ENCODE results near the gene DNAJB1. TPM values are rescaled to one million over a fixed set of nuclear protein-coding genes. Genes with fewer than 3 reads are reported as not detected.

The DNAJB1 gene
- total and polyA plus RNA-seq, 2 of the 13 experiments (the other 11 are each of a cell fraction or from before 2014, with no cell fraction given) = 87.5 to 97.3 TPM

DNA sequence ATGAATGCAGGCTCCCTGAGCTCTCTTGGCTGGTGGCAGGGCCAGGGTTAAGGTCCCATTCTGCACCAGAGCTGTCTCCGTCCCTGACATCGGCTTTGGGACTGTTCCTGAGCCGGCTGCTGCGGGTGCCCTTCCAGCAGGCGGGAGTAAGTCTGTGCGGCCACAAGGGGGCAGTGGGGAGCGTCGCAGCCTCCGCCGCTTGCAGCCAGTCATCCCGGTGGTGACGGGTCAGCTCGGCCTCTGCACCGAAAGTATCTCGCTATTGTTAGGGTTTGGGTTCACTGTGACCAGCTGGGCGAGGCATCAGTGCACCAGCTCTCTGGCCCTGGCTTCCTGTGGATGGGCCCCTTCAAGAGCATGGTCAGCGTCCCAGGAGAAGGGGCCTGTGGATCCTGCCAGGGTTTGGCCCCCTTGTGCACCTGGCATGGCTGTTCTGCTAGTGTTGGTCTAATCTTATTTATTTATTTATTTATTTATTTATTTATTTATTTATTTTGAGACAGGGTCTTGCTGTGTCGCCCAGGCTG, 38.5 kb upstream of the DNAJB1 start (continued):
- TF ChIP-seq, protein P1, sequence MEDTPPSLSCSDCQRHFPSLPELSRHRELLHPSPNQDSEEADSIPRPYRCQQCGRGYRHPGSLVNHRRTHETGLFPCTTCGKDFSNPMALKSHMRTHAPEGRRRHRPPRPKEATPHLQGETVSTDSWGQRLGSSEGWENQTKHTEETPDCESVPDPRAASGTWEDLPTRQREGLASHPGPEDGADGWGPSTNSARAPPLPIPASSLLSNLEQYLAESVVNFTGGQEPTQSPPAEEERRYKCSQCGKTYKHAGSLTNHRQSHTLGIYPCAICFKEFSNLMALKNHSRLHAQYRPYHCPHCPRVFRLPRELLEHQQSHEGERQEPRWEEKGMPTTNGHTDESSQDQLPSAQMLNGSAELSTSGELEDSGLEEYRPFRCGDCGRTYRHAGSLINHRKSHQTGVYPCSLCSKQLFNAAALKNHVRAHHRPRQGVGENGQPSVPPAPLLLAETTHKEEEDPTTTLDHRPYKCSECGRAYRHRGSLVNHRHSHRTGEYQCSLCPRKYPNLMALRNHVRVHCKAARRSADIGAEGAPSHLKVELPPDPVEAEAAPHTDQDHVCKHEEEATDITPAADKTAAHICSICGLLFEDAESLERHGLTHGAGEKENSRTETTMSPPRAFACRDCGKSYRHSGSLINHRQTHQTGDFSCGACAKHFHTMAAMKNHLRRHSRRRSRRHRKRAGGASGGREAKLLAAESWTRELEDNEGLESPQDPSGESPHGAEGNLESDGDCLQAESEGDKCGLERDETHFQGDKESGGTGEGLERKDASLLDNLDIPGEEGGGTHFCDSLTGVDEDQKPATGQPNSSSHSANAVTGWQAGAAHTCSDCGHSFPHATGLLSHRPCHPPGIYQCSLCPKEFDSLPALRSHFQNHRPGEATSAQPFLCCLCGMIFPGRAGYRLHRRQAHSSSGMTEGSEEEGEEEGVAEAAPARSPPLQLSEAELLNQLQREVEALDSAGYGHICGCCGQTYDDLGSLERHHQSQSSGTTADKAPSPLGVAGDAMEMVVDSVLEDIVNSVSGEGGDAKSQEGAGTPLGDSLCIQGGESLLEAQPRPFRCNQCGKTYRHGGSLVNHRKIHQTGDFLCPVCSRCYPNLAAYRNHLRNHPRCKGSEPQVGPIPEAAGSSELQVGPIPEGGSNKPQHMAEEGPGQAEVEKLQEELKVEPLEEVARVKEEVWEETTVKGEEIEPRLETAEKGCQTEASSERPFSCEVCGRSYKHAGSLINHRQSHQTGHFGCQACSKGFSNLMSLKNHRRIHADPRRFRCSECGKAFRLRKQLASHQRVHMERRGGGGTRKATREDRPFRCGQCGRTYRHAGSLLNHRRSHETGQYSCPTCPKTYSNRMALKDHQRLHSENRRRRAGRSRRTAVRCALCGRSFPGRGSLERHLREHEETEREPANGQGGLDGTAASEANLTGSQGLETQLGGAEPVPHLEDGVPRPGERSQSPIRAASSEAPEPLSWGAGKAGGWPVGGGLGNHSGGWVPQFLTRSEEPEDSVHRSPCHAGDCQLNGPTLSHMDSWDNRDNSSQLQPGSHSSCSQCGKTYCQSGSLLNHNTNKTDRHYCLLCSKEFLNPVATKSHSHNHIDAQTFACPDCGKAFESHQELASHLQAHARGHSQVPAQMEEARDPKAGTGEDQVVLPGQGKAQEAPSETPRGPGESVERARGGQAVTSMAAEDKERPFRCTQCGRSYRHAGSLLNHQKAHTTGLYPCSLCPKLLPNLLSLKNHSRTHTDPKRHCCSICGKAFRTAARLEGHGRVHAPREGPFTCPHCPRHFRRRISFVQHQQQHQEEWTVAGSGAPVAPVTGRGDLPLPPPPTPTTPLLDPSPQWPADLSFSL (CRISPR knock-in tag; IDR thresholded peaks at IDR 0.05) = no peak
- TF ChIP-seq MAF1 (CRISPR knock-in tag; IDR thresholded peaks at IDR 0.05; ENCODE audit: borderline replicate concordance) (no peak), ZBTB7B (CRISPR knock-in tag; IDR thresholded peaks at IDR 0.05) (no peak), GATAD2A (CRISPR knock-in tag; IDR thresholded peaks at IDR 0.05) (0 out of 2 replicates have a peak, but pooled peaks have one; percentile 27), EP300 (IDR thresholded peaks at IDR 0.05; ENCODE audit: low read depth in 2 of 2, low read length in 2 of 2) (no peak), EP300 (CRISPR knock-in tag; IDR thresholded peaks at IDR 0.05; ENCODE audit: borderline replicate concordance) (no peak), ZNF34 (CRISPR knock-in tag; IDR thresholded peaks at IDR 0.05; ENCODE audit: borderline replicate concordance) (no peak), ZNF234 (CRISPR knock-in tag; conservative IDR thresholded peaks at IDR 0.05) (no peak), RAD21 (CRISPR knock-in tag; IDR thresholded peaks at IDR 0.05) (peak; percentile 64), HDAC2 (CRISPR knock-in tag; IDR thresholded peaks at IDR 0.05) (peak; percentile 35; the same call in 1 of the 2 replicates), ZNF678 (CRISPR knock-in tag; IDR thresholded peaks at IDR 0.05) (no peak), ZNF782 (CRISPR knock-in tag; IDR thresholded peaks at IDR 0.05; ENCODE audit: borderline replicate concordance) (0 out of 2 replicates have a peak, but pooled peaks have one; percentile 71)
- TF ChIP-seq, protein P2, sequence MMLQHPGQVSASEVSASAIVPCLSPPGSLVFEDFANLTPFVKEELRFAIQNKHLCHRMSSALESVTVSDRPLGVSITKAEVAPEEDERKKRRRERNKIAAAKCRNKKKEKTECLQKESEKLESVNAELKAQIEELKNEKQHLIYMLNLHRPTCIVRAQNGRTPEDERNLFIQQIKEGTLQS (CRISPR knock-in tag; IDR thresholded peaks at IDR 0.05) = no peak
